ENCODE data around the gene SPATA31C1. TPM values are rescaled to one million over a fixed set of nuclear protein-coding genes. Genes with fewer than 3 reads are reported as not detected.
"Not testable (repeated sequence)": the region's sequence is repeated elsewhere in the genome, so short reads cannot be mapped to it uniquely, and the experiment has no call there.

The SPATA31C1 gene
- total RNA-seq, 2 experiments from 2014 or later, result not detected

- peaks cover 7% of the 10 kb centered on the region for H3K27me3 Mint-ChIP-seq (ENCODE audit: low read depth)
- no peak overlapping the region for H3K4me3 Mint-ChIP-seq
- ChIA-PET POLR2A (no interaction called here), CTCF (no interaction called here)
- DNase-seq, result no peak
- no peaks in the 10 kb centered on the region for H3K4me1 Mint-ChIP-seq (ENCODE audit: low read depth)
- no peaks in the 10 kb centered on the region for H3K9me3 Mint-ChIP-seq (ENCODE audit: insufficient read depth)
- no peak for ATAC-seq
- no peaks in the 10 kb centered on the region for H3K36me3 Mint-ChIP-seq (ENCODE audit: low read depth)
- H3K27ac Mint-ChIP-seq, result no peak overlapping the region
Observed at GRCh38 chr9:87889065-87889881, 28.5 kb upstream of the SPATA31C1 start.

GRCh38 chr9:87889882-87890252 lies 27.9 kb upstream of the SPATA31C1 start:
- peaks cover 7% of the 10 kb centered on the region for H3K27me3 Mint-ChIP-seq (ENCODE audit: low read depth)
- no peak for DNase-seq
- H3K4me1 Mint-ChIP-seq (ENCODE audit: low read depth), result no peaks in the 10 kb centered on the region
- ChIA-PET CTCF (no interaction called here), POLR2A (no interaction called here)
- H3K9me3 Mint-ChIP-seq (ENCODE audit: insufficient read depth), result no peaks in the 10 kb centered on the region
- H3K27ac Mint-ChIP-seq, result no peak overlapping the region
- no peak for ATAC-seq
- no peaks in the 10 kb centered on the region for H3K36me3 Mint-ChIP-seq (ENCODE audit: low read depth)
- no peak overlapping the region for H3K4me3 Mint-ChIP-seq

GRCh38 chr9:87890837-87891236 lies 26.9 kb upstream of the SPATA31C1 start:
- Mint-ChIP-seq H3K4me3 (no peak overlapping the region), H3K27ac (no peak overlapping the region), H3K27me3 (ENCODE audit: low read depth) (peaks cover 7% of the 10 kb centered on the region), H3K4me1 (ENCODE audit: low read depth) (no peaks in the 10 kb centered on the region), H3K36me3 (ENCODE audit: low read depth) (no peaks in the 10 kb centered on the region), H3K9me3 (ENCODE audit: insufficient read depth) (no peaks in the 10 kb centered on the region)
- ATAC-seq (no peak), DNase-seq (no peak)
- ChIA-PET POLR2A (no interaction called here), CTCF (no interaction called here)

GRCh38 chr9:87891754-87892153 lies 26.0 kb upstream of the SPATA31C1 start:
- Mint-ChIP-seq H3K36me3 (ENCODE audit: low read depth) (no peaks in the 10 kb centered on the region), H3K9me3 (ENCODE audit: insufficient read depth) (no peaks in the 10 kb centered on the region), H3K27ac (no peak overlapping the region), H3K4me1 (ENCODE audit: low read depth) (no peaks in the 10 kb centered on the region), H3K27me3 (ENCODE audit: low read depth) (peaks cover 7% of the 10 kb centered on the region), H3K4me3 (no peak overlapping the region)
- POLR2A ChIA-PET, result no interaction called here
- DNase-seq, result no peak
- no peak for ATAC-seq
- CTCF ChIA-PET, result interaction anchor here (0.7 kb wide), 1 partner anchor 1214 kb away, joined by 3 read pairs; no protein-coding TSS in a partner anchor

- no peak overlapping the region for H3K27ac Mint-ChIP-seq
- ATAC-seq (no peak), DNase-seq (no peak)
- ChIA-PET CTCF (no interaction called here), POLR2A (no interaction called here)
- peaks cover 9% of the 10 kb centered on the region for H3K27me3 Mint-ChIP-seq (ENCODE audit: low read depth)
- H3K9me3 Mint-ChIP-seq (ENCODE audit: insufficient read depth), result no peaks in the 10 kb centered on the region
- H3K4me1 Mint-ChIP-seq (ENCODE audit: low read depth), result no peaks in the 10 kb centered on the region
- H3K4me3 Mint-ChIP-seq, result no peak overlapping the region
- no peaks in the 10 kb centered on the region for H3K36me3 Mint-ChIP-seq (ENCODE audit: low read depth)
Observed at GRCh38 chr9:87892956-87893355, 24.8 kb upstream of the SPATA31C1 start.

GRCh38 chr9:87894998-87895625 lies 22.6 kb upstream of the SPATA31C1 start:
- ChIA-PET POLR2A (no interaction called here), CTCF (no interaction called here)
- H3K27ac Mint-ChIP-seq, result no peak overlapping the region

GRCh38 chr9:87896891-87897290 lies 20.9 kb upstream of the SPATA31C1 start:
- DNase-seq (no peak), ATAC-seq (no peak)
- peaks cover 3% of the 10 kb centered on the region for H3K9me3 Mint-ChIP-seq (ENCODE audit: insufficient read depth)
- H3K4me1 Mint-ChIP-seq (ENCODE audit: low read depth), result no peaks in the 10 kb centered on the region
- no peak overlapping the region for H3K4me3 Mint-ChIP-seq
- H3K36me3 Mint-ChIP-seq (ENCODE audit: low read depth), result no peaks in the 10 kb centered on the region
- POLR2A ChIA-PET, result no interaction called here
- peaks cover 9% of the 10 kb centered on the region for H3K27me3 Mint-ChIP-seq (ENCODE audit: low read depth)
- no peak overlapping the region for H3K27ac Mint-ChIP-seq
- CTCF ChIA-PET, result no interaction called here

More at GRCh38 chr9:87894998-87895625, 22.6 kb upstream of the SPATA31C1 start:
- ATAC-seq (no peak), DNase-seq (no peak)
- H3K9me3 Mint-ChIP-seq (ENCODE audit: insufficient read depth), result no peaks in the 10 kb centered on the region
- no peaks in the 10 kb centered on the region for H3K4me1 Mint-ChIP-seq (ENCODE audit: low read depth)
- H3K4me3 Mint-ChIP-seq, result no peak overlapping the region
- no peaks in the 10 kb centered on the region for H3K36me3 Mint-ChIP-seq (ENCODE audit: low read depth)
- peaks cover 9% of the 10 kb centered on the region for H3K27me3 Mint-ChIP-seq (ENCODE audit: low read depth)

GRCh38 chr9:87898151-87898550 lies 19.6 kb upstream of the SPATA31C1 start:
- Mint-ChIP-seq H3K27ac (no peak overlapping the region), H3K9me3 (ENCODE audit: insufficient read depth) (peaks cover 3% of the 10 kb centered on the region), H3K4me1 (ENCODE audit: low read depth) (no peaks in the 10 kb centered on the region), H3K4me3 (no peak overlapping the region), H3K27me3 (ENCODE audit: low read depth) (peaks cover 5% of the 10 kb centered on the region), H3K36me3 (ENCODE audit: low read depth) (no peaks in the 10 kb centered on the region)
- no peak for DNase-seq
- CTCF ChIA-PET, result no interaction called here
- ATAC-seq, result no peak
- POLR2A ChIA-PET, result no interaction called here

- H3K4me1 Mint-ChIP-seq (ENCODE audit: low read depth); H3K36me3 Mint-ChIP-seq (ENCODE audit: low read depth); DNase-seq; H3K27me3 Mint-ChIP-seq (ENCODE audit: low read depth); ATAC-seq; H3K9me3 Mint-ChIP-seq (ENCODE audit: insufficient read depth); H3K27ac Mint-ChIP-seq; CTCF ChIA-PET; POLR2A ChIA-PET; H3K4me3 Mint-ChIP-seq: not testable (repeated sequence)
Observed at GRCh38 chr9:87902371-87902770, 15.4 kb upstream of the SPATA31C1 start.

GRCh38 chr9:87909310-87910041 lies 8.3 kb upstream of the SPATA31C1 start:
- POLR2A ChIA-PET, result no interaction called here
- ATAC-seq, result no peak
- DNase-seq, result no peak
- Mint-ChIP-seq H3K4me3 (no peak overlapping the region), H3K36me3 (ENCODE audit: low read depth) (no peaks in the 10 kb centered on the region), H3K27me3 (ENCODE audit: low read depth) (no peaks in the 10 kb centered on the region), H3K27ac (no peak overlapping the region), H3K4me1 (ENCODE audit: low read depth) (no peaks in the 10 kb centered on the region), H3K9me3 (ENCODE audit: insufficient read depth) (no peaks in the 10 kb centered on the region)
- CTCF ChIA-PET, result no interaction called here

GRCh38 chr9:87910821-87911220 lies 6.9 kb upstream of the SPATA31C1 start:
- ChIA-PET POLR2A (no interaction called here), CTCF (no interaction called here)
- ATAC-seq (no peak), DNase-seq (no peak)
- no peaks in the 10 kb centered on the region for H3K36me3 Mint-ChIP-seq (ENCODE audit: low read depth)
- no peaks in the 10 kb centered on the region for H3K4me1 Mint-ChIP-seq (ENCODE audit: low read depth)
- H3K27ac Mint-ChIP-seq, result no peak overlapping the region
- no peak overlapping the region for H3K4me3 Mint-ChIP-seq
- H3K9me3 Mint-ChIP-seq (ENCODE audit: insufficient read depth), result no peaks in the 10 kb centered on the region
- no peaks in the 10 kb centered on the region for H3K27me3 Mint-ChIP-seq (ENCODE audit: low read depth)

- CTCF ChIA-PET; DNase-seq; H3K4me3 Mint-ChIP-seq; H3K4me1 Mint-ChIP-seq (ENCODE audit: low read depth); H3K27me3 Mint-ChIP-seq (ENCODE audit: low read depth); POLR2A ChIA-PET; ATAC-seq; H3K27ac Mint-ChIP-seq; H3K9me3 Mint-ChIP-seq (ENCODE audit: insufficient read depth); H3K36me3 Mint-ChIP-seq (ENCODE audit: low read depth): not testable (repeated sequence)
Observed at GRCh38 chr9:87919013-87919412, 1.3 kb downstream of the SPATA31C1 start.

Data from activated CD8-positive, alpha-beta T cell treated with anti-CD3 and anti-CD28 coated beads, Interleukin-2, amount 10 ng/mL, durations not matched to agents 7 days and 5 days (primary cell).